IPS DF 19.7 (cell line): ENCODE data around the gene SCCPDH.
A peak's percentile ranks its signal among the peaks of the same experiment; 100 is the strongest.

Experiments
- DNase-seq: peaks from one replicate; pipeline ENCODE4 v3.0.0-alpha.2; 2013; ENCODE audit warnings: low read depth, low spot score

SCCPDH gene

GRCh38 chr1:246785494-246786111, 61.4 kb downstream of the SCCPDH start:
- DNase-seq, result no peak

- no peak for DNase-seq
Observed at GRCh38 chr1:246786606-246787238, 62.5 kb downstream of the SCCPDH start.

GRCh38 chr1:246787781-246788513, 63.7 kb downstream of the SCCPDH start:
- DNase-seq, result no peak

- no peak for DNase-seq
Observed at GRCh38 chr1:246788895-246789338, 64.7 kb downstream of the SCCPDH start.

GRCh38 chr1:246789454-246790339, 65.5 kb downstream of the SCCPDH start:
- no peak for DNase-seq

- DNase-seq, result no peak
Observed at GRCh38 chr1:246790364-246790763, 66.2 kb downstream of the SCCPDH start.

GRCh38 chr1:246790833-246791232, 66.6 kb downstream of the SCCPDH start:
- DNase-seq, result no peak

GRCh38 chr1:246791303-246791918, 67.2 kb downstream of the SCCPDH start:
- no peak for DNase-seq

- no peak for DNase-seq
Observed at GRCh38 chr1:246792603-246793002, 68.4 kb downstream of the SCCPDH start.

- no peak for DNase-seq
Observed at GRCh38 chr1:246793356-246793896, 69.2 kb downstream of the SCCPDH start.

- no peak for DNase-seq
Observed at GRCh38 chr1:246794048-246794827, 70.0 kb downstream of the SCCPDH start.

- peak; percentile 35 for DNase-seq
Observed at GRCh38 chr1:246794828-246795671, 70.8 kb downstream of the SCCPDH start.

- no peak for DNase-seq
Observed at GRCh38 chr1:246795906-246796694, 71.9 kb downstream of the SCCPDH start.

GRCh38 chr1:246797157-246797556, 72.9 kb downstream of the SCCPDH start:
- DNase-seq, result no peak

GRCh38 chr1:246797597-246797996, 73.4 kb downstream of the SCCPDH start:
- DNase-seq, result no peak

- DNase-seq, result no peak
Observed at GRCh38 chr1:246798107-246798506, 73.9 kb downstream of the SCCPDH start.

GRCh38 chr1:246798606-246799496, 74.6 kb downstream of the SCCPDH start:
- DNase-seq, result no peak
